ENCODE results near the gene SYAP1.
"Not testable (repeated sequence)": the region's sequence is repeated elsewhere in the genome, so short reads cannot be mapped to it uniquely, and the experiment has no call there.

SYAP1 gene

GRCh38 chrX:16722481-16722880, 3.1 kb downstream of the SYAP1 start:
- Histone ChIP-seq H3K4me1 (ENCODE audit: control insufficient read depth, insufficient read depth, low read length) (no peaks in the 10 kb centered on the region), H3K27ac (ENCODE audit: insufficient read depth, low read depth, low read length, poor library complexity, severe bottlenecking) (no peak overlapping the region), H3K9me3 (ENCODE audit: control insufficient read depth, low read length) (no peaks in the 10 kb centered on the region), H3K27me3 (ENCODE audit: control insufficient read depth, insufficient read depth, low read length, poor library complexity, severe bottlenecking) (no peaks in the 10 kb centered on the region), H3K36me3 (ENCODE audit: control insufficient read depth, insufficient read depth, low read length) (no peaks in the 10 kb centered on the region), H3K4me3 (ENCODE audit: insufficient read depth, low read depth, low read length) (no peak overlapping the region)
- WGBS, 2 experiments, result 79 to 91% methylated on average over 2 to 3 of the region's 4 CpGs

- WGBS, 2 experiments, result 91 to 95% methylated on average over 7 of the region's 7 CpGs
- H3K4me1 ChIP-seq (ENCODE audit: control insufficient read depth, insufficient read depth, low read length), result no peaks in the 10 kb centered on the region
- no peak overlapping the region for H3K4me3 ChIP-seq (ENCODE audit: insufficient read depth, low read depth, low read length)
- no peaks in the 10 kb centered on the region for H3K9me3 ChIP-seq (ENCODE audit: control insufficient read depth, low read length)
- no peak overlapping the region for H3K27ac ChIP-seq (ENCODE audit: insufficient read depth, low read depth, low read length, poor library complexity, severe bottlenecking)
- no peaks in the 10 kb centered on the region for H3K27me3 ChIP-seq (ENCODE audit: control insufficient read depth, insufficient read depth, low read length, poor library complexity, severe bottlenecking)
- no peaks in the 10 kb centered on the region for H3K36me3 ChIP-seq (ENCODE audit: control insufficient read depth, insufficient read depth, low read length)
Measured at GRCh38 chrX:16725072-16725471, 5.7 kb downstream of the SYAP1 start.

GRCh38 chrX:16726347-16726988, 7.1 kb downstream of the SYAP1 start:
- not testable (repeated sequence) for H3K27ac ChIP-seq (ENCODE audit: insufficient read depth, low read depth, low read length, poor library complexity, severe bottlenecking); H3K4me3 ChIP-seq (ENCODE audit: insufficient read depth, low read depth, low read length); H3K27me3 ChIP-seq (ENCODE audit: control insufficient read depth, insufficient read depth, low read length, poor library complexity, severe bottlenecking); H3K36me3 ChIP-seq (ENCODE audit: control insufficient read depth, insufficient read depth, low read length); H3K9me3 ChIP-seq (ENCODE audit: control insufficient read depth, low read length); H3K4me1 ChIP-seq (ENCODE audit: control insufficient read depth, insufficient read depth, low read length)
- WGBS, 2 experiments, result 96 to 98% methylated on average over 4 to 5 of the region's 5 CpGs

- Histone ChIP-seq H3K9me3 (ENCODE audit: control insufficient read depth, low read length) (no peaks in the 10 kb centered on the region), H3K4me3 (ENCODE audit: insufficient read depth, low read depth, low read length) (no peak overlapping the region), H3K36me3 (ENCODE audit: control insufficient read depth, insufficient read depth, low read length) (no peaks in the 10 kb centered on the region)
Measured at GRCh38 chrX:16727637-16728036, 8.2 kb downstream of the SYAP1 start.

GRCh38 chrX:16730450-16730849, 11.0 kb downstream of the SYAP1 start:
- Histone ChIP-seq H3K36me3 (ENCODE audit: control insufficient read depth, insufficient read depth, low read length) (no peaks in the 10 kb centered on the region), H3K9me3 (ENCODE audit: control insufficient read depth, low read length) (no peaks in the 10 kb centered on the region), H3K4me1 (ENCODE audit: control insufficient read depth, insufficient read depth, low read length) (no peaks in the 10 kb centered on the region), H3K27me3 (ENCODE audit: control insufficient read depth, insufficient read depth, low read length, poor library complexity, severe bottlenecking) (no peaks in the 10 kb centered on the region), H3K27ac (ENCODE audit: insufficient read depth, low read depth, low read length, poor library complexity, severe bottlenecking) (no peak overlapping the region), H3K4me3 (ENCODE audit: insufficient read depth, low read depth, low read length) (no peak overlapping the region)
- WGBS, 2 experiments, result 93% methylated on average over 1 of the region's 1 CpG

More at GRCh38 chrX:16727637-16728036, 8.2 kb downstream of the SYAP1 start:
- Histone ChIP-seq H3K4me1 (ENCODE audit: control insufficient read depth, insufficient read depth, low read length) (no peaks in the 10 kb centered on the region), H3K27ac (ENCODE audit: insufficient read depth, low read depth, low read length, poor library complexity, severe bottlenecking) (no peak overlapping the region), H3K27me3 (ENCODE audit: control insufficient read depth, insufficient read depth, low read length, poor library complexity, severe bottlenecking) (no peaks in the 10 kb centered on the region)

- no peaks in the 10 kb centered on the region for H3K4me1 ChIP-seq (ENCODE audit: control insufficient read depth, insufficient read depth, low read length)
- peaks cover 4% of the 10 kb centered on the region for H3K36me3 ChIP-seq (ENCODE audit: control insufficient read depth, insufficient read depth, low read length)
- H3K27ac ChIP-seq (ENCODE audit: insufficient read depth, low read depth, low read length, poor library complexity, severe bottlenecking), result no peak overlapping the region
- H3K4me3 ChIP-seq (ENCODE audit: insufficient read depth, low read depth, low read length), result no peak overlapping the region
- H3K27me3 ChIP-seq (ENCODE audit: control insufficient read depth, insufficient read depth, low read length, poor library complexity, severe bottlenecking), result no peaks in the 10 kb centered on the region
- H3K9me3 ChIP-seq (ENCODE audit: control insufficient read depth, low read length), result no peaks in the 10 kb centered on the region
Measured at GRCh38 chrX:16733013-16733412, 13.6 kb downstream of the SYAP1 start.

- Histone ChIP-seq H3K36me3 (ENCODE audit: control insufficient read depth, insufficient read depth, low read length) (peaks cover 4% of the 10 kb centered on the region), H3K4me3 (ENCODE audit: insufficient read depth, low read depth, low read length) (no peak overlapping the region), H3K27me3 (ENCODE audit: control insufficient read depth, insufficient read depth, low read length, poor library complexity, severe bottlenecking) (no peaks in the 10 kb centered on the region), H3K9me3 (ENCODE audit: control insufficient read depth, low read length) (no peaks in the 10 kb centered on the region), H3K27ac (ENCODE audit: insufficient read depth, low read depth, low read length, poor library complexity, severe bottlenecking) (no peak overlapping the region), H3K4me1 (ENCODE audit: control insufficient read depth, insufficient read depth, low read length) (no peaks in the 10 kb centered on the region)
- 90 to 94% methylated on average over 4 to 5 of the region's 5 CpGs for WGBS, 2 experiments
Measured at GRCh38 chrX:16737024-16737423, 17.6 kb downstream of the SYAP1 start.

- Histone ChIP-seq H3K27me3 (ENCODE audit: control insufficient read depth, insufficient read depth, low read length, poor library complexity, severe bottlenecking) (no peaks in the 10 kb centered on the region), H3K27ac (ENCODE audit: insufficient read depth, low read depth, low read length, poor library complexity, severe bottlenecking) (no peak overlapping the region), H3K36me3 (ENCODE audit: control insufficient read depth, insufficient read depth, low read length) (peaks cover 13% of the 10 kb centered on the region), H3K4me3 (ENCODE audit: insufficient read depth, low read depth, low read length) (no peak overlapping the region), H3K9me3 (ENCODE audit: control insufficient read depth, low read length) (no peaks in the 10 kb centered on the region), H3K4me1 (ENCODE audit: control insufficient read depth, insufficient read depth, low read length) (no peaks in the 10 kb centered on the region)
- 49 to 60% methylated on average over 6 of the region's 6 CpGs for WGBS, 2 experiments
Measured at GRCh38 chrX:16739574-16739973, 20.2 kb downstream of the SYAP1 start.

- no peaks in the 10 kb centered on the region for H3K27me3 ChIP-seq (ENCODE audit: control insufficient read depth, insufficient read depth, low read length, poor library complexity, severe bottlenecking)
- H3K36me3 ChIP-seq (ENCODE audit: control insufficient read depth, insufficient read depth, low read length), result peaks cover 9% of the 10 kb centered on the region
- no peak overlapping the region for H3K4me3 ChIP-seq (ENCODE audit: insufficient read depth, low read depth, low read length)
- H3K9me3 ChIP-seq (ENCODE audit: control insufficient read depth, low read length), result no peaks in the 10 kb centered on the region
- no peaks in the 10 kb centered on the region for H3K4me1 ChIP-seq (ENCODE audit: control insufficient read depth, insufficient read depth, low read length)
- no peak overlapping the region for H3K27ac ChIP-seq (ENCODE audit: insufficient read depth, low read depth, low read length, poor library complexity, severe bottlenecking)
- WGBS, 2 experiments, result 97% methylated on average over 12 of the region's 12 CpGs
Measured at GRCh38 chrX:16743604-16744325, 24.4 kb downstream of the SYAP1 start.

- WGBS, 2 experiments, result 89 to 94% methylated on average over 5 of the region's 5 CpGs
- H3K36me3 ChIP-seq (ENCODE audit: control insufficient read depth, insufficient read depth, low read length), result peaks cover 9% of the 10 kb centered on the region
- H3K27me3 ChIP-seq (ENCODE audit: control insufficient read depth, insufficient read depth, low read length, poor library complexity, severe bottlenecking), result no peaks in the 10 kb centered on the region
- H3K4me1 ChIP-seq (ENCODE audit: control insufficient read depth, insufficient read depth, low read length), result no peaks in the 10 kb centered on the region
- H3K4me3 ChIP-seq (ENCODE audit: insufficient read depth, low read depth, low read length), result no peak overlapping the region
- no peaks in the 10 kb centered on the region for H3K9me3 ChIP-seq (ENCODE audit: control insufficient read depth, low read length)
- no peak overlapping the region for H3K27ac ChIP-seq (ENCODE audit: insufficient read depth, low read depth, low read length, poor library complexity, severe bottlenecking)
Measured at GRCh38 chrX:16745102-16745501, 25.7 kb downstream of the SYAP1 start.
